ACC112 (cell line): ENCODE measurements around the gene MACROD2.

ENCODE experiments used
- H2AFZ ChIP-seq: fragments of 200-600 bp; sonication (generic); one replicate; pipeline ENCODE4 v1.6.0; 2017; ENCODE audit warnings: antibody characterized with exemption, low read length; ENCODE audit not compliant: unreplicated experiment
- H3K27ac ChIP-seq: fragments of 200-600 bp; sonication (generic); 2 replicates; pipeline ENCODE4 v1.5.1; 2014; ENCODE audit warnings: low read depth, mild to moderate bottlenecking, antibody characterized with exemption, low read length, moderate library complexity
- H3K27me3 ChIP-seq: fragments of 200-600 bp; sonication (generic); 2 replicates; pipeline ENCODE4 v1.6.1; 2014; ENCODE audit warnings: mild to moderate bottlenecking, antibody characterized with exemption, low read length, moderate library complexity, mixed read lengths; ENCODE audit not compliant: insufficient read depth
- H3K36me3 ChIP-seq: fragments of 200-600 bp; sonication (generic); 2 replicates; pipeline ENCODE4 v1.6.1; 2016; ENCODE audit warnings: mild to moderate bottlenecking, antibody characterized with exemption, low read length, moderate library complexity, mixed read lengths; ENCODE audit not compliant: insufficient read depth
- H3K4me1 ChIP-seq: fragments of 200-600 bp; sonication (generic); one replicate; pipeline ENCODE4 v1.6.1; 2016; ENCODE audit warnings: low read length, mixed read lengths; ENCODE audit not compliant: insufficient read depth, unreplicated experiment, control insufficient read depth
- H3K4me3 ChIP-seq: fragments of 200-600 bp; sonication (generic); 2 replicates; pipeline ENCODE4 v1.5.1; 2014; ENCODE audit warnings: mild to moderate bottlenecking, low read depth, low read length
- H3K79me2 ChIP-seq: fragments of 200-600 bp; sonication (generic); one replicate; pipeline ENCODE4 v1.6.0; 2016; ENCODE audit warnings: low read length; ENCODE audit not compliant: control insufficient read depth, unreplicated experiment, insufficient read depth

MACROD2 gene

DNA sequence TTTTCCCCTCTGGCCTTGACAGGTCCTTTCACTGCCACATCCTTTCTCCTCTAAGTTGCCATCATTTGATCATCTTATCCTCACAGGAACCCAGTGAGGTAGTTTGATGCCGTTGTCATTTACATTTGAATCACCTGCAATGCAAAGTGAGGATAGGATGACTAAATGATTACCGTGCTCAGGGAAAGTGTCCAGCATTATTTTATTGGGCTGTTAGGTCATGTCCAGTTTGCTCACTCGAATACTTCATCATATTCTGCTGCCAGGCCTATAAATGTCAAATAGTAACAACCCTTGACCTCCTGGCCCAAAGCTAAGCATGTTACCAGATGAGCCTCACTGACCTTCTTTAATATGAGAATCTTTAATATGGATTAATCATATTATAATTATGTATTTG lies 1410.8 kb downstream of the MACROD2 start:
- H3K27ac ChIP-seq: no peak overlapping the region

DNA sequence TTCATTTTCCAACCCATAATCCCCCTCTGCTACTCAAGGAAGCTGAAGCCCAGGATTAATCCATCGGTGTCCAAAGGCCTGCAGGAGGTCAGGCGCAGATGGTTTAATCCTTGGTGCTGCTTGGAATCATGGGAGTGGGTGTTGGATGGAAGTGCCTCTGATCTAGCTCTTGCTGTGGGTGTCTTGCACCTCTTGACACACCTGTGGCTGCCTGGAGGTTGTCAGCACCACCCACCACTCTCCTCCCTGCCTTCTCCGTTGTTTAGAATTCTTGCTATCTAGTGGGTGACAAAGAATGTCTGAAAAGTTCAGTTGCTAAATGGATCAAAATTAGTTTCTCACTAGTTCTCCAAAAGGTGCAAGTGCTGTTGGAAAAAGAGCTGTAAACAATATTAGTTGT lies 1416.5 kb downstream of the MACROD2 start:
- H3K27ac ChIP-seq: no peak overlapping the region
- no peaks in the 10 kb centered on the region for H3K79me2 ChIP-seq
- no peak overlapping the region for H2AFZ ChIP-seq
- H3K4me1 ChIP-seq: no peaks in the 10 kb centered on the region
- H3K27me3 ChIP-seq: no peaks in the 10 kb centered on the region
- H3K4me3 ChIP-seq: no peak overlapping the region
- H3K36me3 ChIP-seq: no peaks in the 10 kb centered on the region

More for the DNA sequence above, 1410.8 kb downstream of the MACROD2 start:
- Histone ChIP-seq H3K36me3 (no peaks in the 10 kb centered on the region), H3K4me3 (no peak overlapping the region), H2AFZ (no peak overlapping the region), H3K4me1 (no peaks in the 10 kb centered on the region), H3K27me3 (no peaks in the 10 kb centered on the region), H3K79me2 (no peaks in the 10 kb centered on the region)

DNA sequence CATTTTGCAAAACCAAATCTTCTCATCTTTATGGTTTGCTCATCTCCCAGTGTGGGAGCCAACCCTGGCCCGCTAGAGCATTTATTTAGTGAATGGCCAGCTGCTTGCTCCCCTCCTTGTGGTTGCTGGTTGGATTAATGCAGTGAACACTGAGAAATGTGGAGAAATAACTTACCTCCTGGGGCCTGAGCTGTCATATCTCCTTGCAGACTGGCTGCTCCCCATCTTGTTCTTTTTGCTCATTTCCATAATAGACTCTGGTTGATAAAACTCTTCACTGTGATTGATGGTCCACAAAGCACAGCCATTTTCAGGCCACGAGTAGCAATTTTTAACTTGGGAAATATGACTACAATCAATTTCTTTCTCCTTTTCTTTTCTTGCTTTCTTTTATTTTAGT lies 1420.6 kb downstream of the MACROD2 start:
- Histone ChIP-seq H3K4me1 (no peaks in the 10 kb centered on the region), H3K4me3 (no peak overlapping the region), H3K27ac (no peak overlapping the region), H3K36me3 (no peaks in the 10 kb centered on the region), H3K79me2 (no peaks in the 10 kb centered on the region), H2AFZ (no peak overlapping the region), H3K27me3 (no peaks in the 10 kb centered on the region)

DNA sequence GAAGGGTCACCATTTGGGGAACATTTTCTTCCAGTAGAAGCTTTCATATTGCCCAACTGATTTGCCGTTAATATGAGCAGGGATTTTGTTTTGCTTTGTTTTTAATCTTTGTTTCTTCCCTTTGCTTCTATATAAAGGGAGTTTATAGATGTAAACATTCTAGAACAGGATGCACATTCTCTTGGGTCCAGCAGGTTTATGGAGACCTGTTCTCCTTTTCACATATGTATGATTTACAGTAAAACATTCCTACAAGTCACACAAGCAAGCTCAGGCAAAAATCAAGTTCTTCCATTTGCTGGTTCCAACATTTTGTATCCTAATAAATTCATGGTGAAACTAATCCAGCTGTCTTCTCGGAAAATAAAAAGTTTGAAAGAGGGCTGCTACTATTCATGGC lies 1424.5 kb downstream of the MACROD2 start:
- Histone ChIP-seq H3K27ac (no peak overlapping the region), H3K27me3 (no peaks in the 10 kb centered on the region), H3K4me1 (no peaks in the 10 kb centered on the region), H3K36me3 (no peaks in the 10 kb centered on the region), H2AFZ (no peak overlapping the region), H3K79me2 (no peaks in the 10 kb centered on the region), H3K4me3 (no peak overlapping the region)

DNA sequence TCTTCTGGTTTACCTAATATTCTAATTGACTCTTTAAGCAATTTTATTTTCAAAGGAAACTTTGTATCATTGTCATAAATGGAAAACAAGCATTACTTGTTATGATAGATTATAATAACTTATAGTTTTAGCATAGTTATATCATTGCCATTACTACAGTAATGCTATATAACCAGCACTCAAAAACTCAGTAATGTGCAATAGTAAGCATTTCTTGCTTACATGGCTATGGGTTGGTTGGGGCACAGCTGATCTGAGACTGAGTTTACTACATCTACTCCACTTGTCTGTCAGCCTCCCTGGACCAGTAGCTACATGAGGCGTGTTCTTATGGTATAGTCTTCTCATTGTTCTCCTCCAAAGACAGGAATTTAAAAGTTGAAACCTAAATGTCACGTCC lies 1427.7 kb downstream of the MACROD2 start:
- no peaks in the 10 kb centered on the region for H3K36me3 ChIP-seq
- H3K79me2 ChIP-seq: no peaks in the 10 kb centered on the region
- no peaks in the 10 kb centered on the region for H3K4me1 ChIP-seq
- H2AFZ ChIP-seq: no peak overlapping the region
- H3K27me3 ChIP-seq: no peaks in the 10 kb centered on the region
- no peak overlapping the region for H3K27ac ChIP-seq
- H3K4me3 ChIP-seq: no peak overlapping the region

DNA sequence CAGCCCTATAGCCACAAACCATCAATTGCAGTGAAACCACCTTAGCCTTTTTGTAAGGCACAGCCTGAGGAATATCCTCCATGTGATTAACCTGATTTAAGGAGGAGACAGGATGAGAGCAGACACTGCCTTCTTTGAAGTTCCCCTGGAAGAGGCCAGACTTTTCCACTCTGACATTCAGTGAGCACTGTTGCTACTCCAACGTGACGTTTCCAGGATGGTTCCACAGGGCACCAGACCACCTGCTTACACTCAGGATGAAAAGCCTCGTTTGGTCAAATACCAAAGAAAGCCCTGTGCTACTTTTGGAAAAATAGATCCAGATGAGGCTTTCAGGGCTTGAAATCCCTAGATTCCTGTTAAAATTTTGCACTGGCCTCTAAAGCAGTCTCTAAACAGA lies 1444.2 kb downstream of the MACROD2 start:
- no peaks in the 10 kb centered on the region for H3K79me2 ChIP-seq
- no peaks in the 10 kb centered on the region for H3K36me3 ChIP-seq
- H3K27me3 ChIP-seq: no peaks in the 10 kb centered on the region
- no peak overlapping the region for H3K4me3 ChIP-seq
- no peak overlapping the region for H3K27ac ChIP-seq
- H3K4me1 ChIP-seq: no peaks in the 10 kb centered on the region
- H2AFZ ChIP-seq: no peak overlapping the region

DNA sequence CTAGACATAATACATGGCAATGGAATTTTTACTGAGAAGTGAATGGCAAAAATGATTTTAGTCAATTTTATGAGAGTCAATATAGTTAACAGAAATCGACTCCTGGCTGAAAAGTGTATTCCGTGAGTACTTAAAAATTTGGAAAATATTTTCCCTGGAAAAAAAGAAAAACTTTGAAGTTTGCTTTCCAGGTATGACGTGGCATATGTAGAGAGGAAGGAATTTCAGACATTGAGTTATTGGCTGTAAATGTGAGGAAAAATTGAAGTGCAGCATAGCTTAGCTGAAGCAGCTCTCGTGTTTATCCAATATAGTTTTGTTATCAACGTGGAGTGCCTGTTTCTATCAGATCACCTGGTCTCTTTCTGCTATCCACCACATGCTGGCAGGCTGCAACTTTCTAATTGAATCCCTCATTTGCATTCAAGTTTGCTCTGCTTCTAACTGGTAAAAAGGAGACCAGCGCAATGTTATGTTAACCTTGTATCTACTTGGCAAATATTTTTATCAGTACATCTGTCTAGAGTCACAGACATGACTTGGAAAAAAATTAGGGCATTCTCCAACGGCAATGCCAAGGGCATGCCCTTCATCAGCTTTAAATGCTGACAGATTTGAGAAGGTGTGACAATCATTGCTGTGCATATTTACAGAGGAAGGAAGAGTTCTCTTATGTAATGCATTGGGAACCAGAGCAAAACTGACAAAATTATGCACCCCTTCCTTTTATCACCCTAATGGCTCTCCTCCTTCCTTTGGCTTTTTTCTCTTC lies 1444.9 kb downstream of the MACROD2 start:
- Histone ChIP-seq H3K79me2 (no peaks in the 10 kb centered on the region), H3K36me3 (no peaks in the 10 kb centered on the region), H3K27ac (no peak overlapping the region), H2AFZ (no peak overlapping the region), H3K27me3 (no peaks in the 10 kb centered on the region), H3K4me1 (no peaks in the 10 kb centered on the region), H3K4me3 (no peak overlapping the region)

DNA sequence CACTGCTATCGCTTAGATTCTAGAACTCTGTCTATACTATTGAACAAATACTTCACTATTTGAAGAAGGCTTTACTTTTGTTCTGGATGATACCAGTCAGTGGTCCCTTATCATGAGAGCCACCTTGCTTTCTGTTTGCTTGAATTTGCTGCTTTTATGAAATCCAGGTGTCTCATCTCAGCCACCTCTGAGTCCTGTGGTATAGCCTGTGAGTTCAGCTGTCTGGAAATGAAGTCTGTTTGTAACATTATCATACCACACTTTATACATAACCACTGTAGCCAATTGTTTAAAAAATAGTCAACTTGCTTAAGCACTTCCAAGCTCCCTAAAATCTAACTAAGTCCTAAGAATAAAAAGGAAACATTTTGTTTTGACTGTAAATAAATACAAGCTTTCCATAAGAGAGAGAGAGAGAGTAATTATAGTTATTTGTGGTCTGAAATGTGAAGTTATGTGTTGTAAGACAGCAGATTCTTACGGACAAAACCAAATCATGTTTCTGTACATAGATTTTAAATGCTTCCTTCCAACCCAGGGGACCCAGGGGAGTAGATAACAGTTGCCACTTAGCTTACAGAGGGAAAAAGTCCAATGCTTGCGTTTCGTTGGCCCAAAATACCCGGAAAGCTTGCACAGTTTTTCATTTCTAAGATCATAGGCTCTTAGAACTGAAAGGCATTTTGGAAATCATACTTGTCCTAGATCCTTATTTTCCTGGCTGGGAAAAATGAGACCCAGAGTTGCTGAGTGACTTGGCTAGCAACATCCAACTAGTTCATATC lies 1449.9 kb downstream of the MACROD2 start:
- H3K79me2 ChIP-seq: no peaks in the 10 kb centered on the region
- no peaks in the 10 kb centered on the region for H3K4me1 ChIP-seq
- H3K27me3 ChIP-seq: no peaks in the 10 kb centered on the region
- no peak overlapping the region for H3K4me3 ChIP-seq
- no peaks in the 10 kb centered on the region for H3K36me3 ChIP-seq
- H2AFZ ChIP-seq: no peak overlapping the region
- H3K27ac ChIP-seq: no peak overlapping the region

DNA sequence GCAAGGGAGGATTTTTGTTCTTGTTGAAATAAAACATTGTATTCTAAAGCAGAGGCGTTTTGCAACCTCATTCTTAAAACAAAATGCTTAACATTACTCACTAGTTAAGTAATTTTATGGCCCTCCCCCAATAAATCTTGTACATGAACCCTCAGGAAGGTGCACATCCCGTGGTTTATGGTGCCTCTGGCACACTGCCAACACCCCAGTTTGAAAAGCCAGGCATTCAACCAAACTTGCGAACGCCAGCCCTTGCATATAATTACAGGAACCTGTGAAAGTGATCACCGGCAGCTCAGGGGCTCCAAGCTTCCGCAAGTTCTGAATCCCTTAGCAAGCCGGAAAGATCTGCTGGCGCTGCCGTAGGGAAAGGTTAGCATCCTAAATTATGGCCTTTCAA lies 1451.1 kb downstream of the MACROD2 start:
- no peaks in the 10 kb centered on the region for H3K79me2 ChIP-seq
- no peak overlapping the region for H3K27ac ChIP-seq
- no peak overlapping the region for H2AFZ ChIP-seq
- no peak overlapping the region for H3K4me3 ChIP-seq
- no peaks in the 10 kb centered on the region for H3K36me3 ChIP-seq
- H3K27me3 ChIP-seq: no peaks in the 10 kb centered on the region
- H3K4me1 ChIP-seq: no peaks in the 10 kb centered on the region

DNA sequence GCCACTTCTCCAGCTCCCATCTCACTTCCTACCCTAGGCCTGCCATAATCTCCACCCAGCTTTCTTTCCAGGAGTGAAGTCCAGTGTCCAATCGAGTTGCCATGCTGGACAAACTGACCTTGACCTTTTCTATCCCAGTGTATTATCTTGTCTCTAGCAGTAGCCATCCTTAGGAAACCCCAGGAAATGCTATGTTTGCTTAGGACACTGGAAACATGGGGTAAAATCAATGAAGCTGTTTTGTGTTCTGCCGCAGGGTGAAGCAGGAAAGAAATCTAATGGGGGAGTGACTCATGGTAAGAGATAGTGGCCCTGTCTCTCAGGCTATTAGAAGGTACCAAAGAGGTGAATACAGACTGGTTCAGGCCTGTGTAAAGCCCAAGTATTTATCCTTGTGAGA lies 1452.2 kb downstream of the MACROD2 start:
- no peak overlapping the region for H3K4me3 ChIP-seq
- H3K27me3 ChIP-seq: no peaks in the 10 kb centered on the region
- H3K79me2 ChIP-seq: no peaks in the 10 kb centered on the region
- no peaks in the 10 kb centered on the region for H3K36me3 ChIP-seq
- H2AFZ ChIP-seq: no peak overlapping the region
- H3K27ac ChIP-seq: no peak overlapping the region
- H3K4me1 ChIP-seq: no peaks in the 10 kb centered on the region

DNA sequence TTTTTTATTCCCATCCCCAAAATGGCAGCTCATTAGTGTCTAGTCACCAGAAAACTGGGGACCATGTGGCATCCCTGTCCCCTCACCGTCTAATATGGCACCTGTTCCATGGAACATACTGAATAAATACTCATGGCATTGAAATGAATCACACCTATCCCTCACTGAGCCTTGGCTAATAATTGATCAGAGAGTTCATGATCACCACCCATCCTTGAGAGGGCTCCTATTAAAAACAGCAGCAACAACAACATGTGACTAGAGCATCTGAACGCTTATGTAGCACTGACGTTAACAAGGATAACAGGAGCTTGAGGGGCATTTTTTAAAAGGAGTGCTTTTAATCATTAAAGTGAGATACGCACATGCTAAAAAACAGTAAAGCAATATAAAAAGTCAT lies 1453.7 kb downstream of the MACROD2 start:
- Histone ChIP-seq H3K79me2 (no peaks in the 10 kb centered on the region), H3K27ac (no peak overlapping the region), H2AFZ (no peak overlapping the region), H3K36me3 (no peaks in the 10 kb centered on the region), H3K4me1 (no peaks in the 10 kb centered on the region), H3K27me3 (no peaks in the 10 kb centered on the region), H3K4me3 (no peak overlapping the region)
